Stimulated activated CD4-positive, alpha-beta T cell treated with anti-CD3 and anti-CD28 coated beads, Interleukin-1b, Interleukin-23, amount 100 ng/mL, for 24 hours (primary cell): ENCODE results near the gene TMEM147.

Experiments used
- DNase-seq, 4 experiments: peaks; one replicate each; pipeline ENCODE4 v3.0.0-alpha.2; 2020; ENCODE audit warnings: low read depth in 4 of 4, low spot score in 1 of 4

TMEM147 gene

GRCh38 chr19:35545001-35545854, at the start of gene TMEM147:
Gene TMEM147, plus strand, starts transcription at chr19:35545626. Its CDS starts 114 bp downstream, at chr19:35545740.
- peak; percentile 62 to 88 (median 72) for DNase-seq

GRCh38 chr19:35497406-35497805, 48.0 kb upstream of the TMEM147 start:
- no peak for DNase-seq

GRCh38 chr19:35498220-35498619, 47.2 kb upstream of the TMEM147 start:
- no peak for DNase-seq

GRCh38 chr19:35498984-35499527, 46.4 kb upstream of the TMEM147 start:
- no peak for DNase-seq

- DNase-seq: no peak
Measured at GRCh38 chr19:35500611-35501010, 44.8 kb upstream of the TMEM147 start.

GRCh38 chr19:35501684-35502083, 43.7 kb upstream of the TMEM147 start:
- DNase-seq: no peak

- no peak for DNase-seq
Measured at GRCh38 chr19:35502751-35503150, 42.7 kb upstream of the TMEM147 start.

- no peak for DNase-seq
Measured at GRCh38 chr19:35506011-35506410, 39.4 kb upstream of the TMEM147 start.

- no peak for DNase-seq
Measured at GRCh38 chr19:35507561-35507960, 37.9 kb upstream of the TMEM147 start.

- DNase-seq: no peak
Measured at GRCh38 chr19:35508129-35508528, 37.3 kb upstream of the TMEM147 start.

- no peak for DNase-seq
Measured at GRCh38 chr19:35509018-35509652, 36.3 kb upstream of the TMEM147 start.

- DNase-seq: peak; percentile 63 to 65 (median 64)
Measured at GRCh38 chr19:35509861-35510625, 35.4 kb upstream of the TMEM147 start.

GRCh38 chr19:35510626-35510964, 34.8 kb upstream of the TMEM147 start:
- no peak for DNase-seq

- DNase-seq: no peak
Measured at GRCh38 chr19:35511337-35511736, 34.1 kb upstream of the TMEM147 start.

GRCh38 chr19:35512831-35513627, 32.4 kb upstream of the TMEM147 start:
- DNase-seq: no peak

- DNase-seq: no peak
Measured at GRCh38 chr19:35513628-35514281, 31.7 kb upstream of the TMEM147 start, which contains the start of gene DMKN. Gene DMKN, minus strand, starts transcription at chr19:35513649. Its CDS starts 174 bp downstream, at chr19:35513475.

GRCh38 chr19:35514282-35514809, 31.1 kb upstream of the TMEM147 start:
- DNase-seq: no peak

GRCh38 chr19:35516310-35516709, 29.1 kb upstream of the TMEM147 start:
- DNase-seq: no peak

GRCh38 chr19:35517342-35517741, 28.1 kb upstream of the TMEM147 start:
- no peak for DNase-seq

- DNase-seq: no peak
Measured at GRCh38 chr19:35518313-35518712, 27.1 kb upstream of the TMEM147 start.
